ENCODE measurements around the gene NBEAL2.

Gene NBEAL2

DNA sequence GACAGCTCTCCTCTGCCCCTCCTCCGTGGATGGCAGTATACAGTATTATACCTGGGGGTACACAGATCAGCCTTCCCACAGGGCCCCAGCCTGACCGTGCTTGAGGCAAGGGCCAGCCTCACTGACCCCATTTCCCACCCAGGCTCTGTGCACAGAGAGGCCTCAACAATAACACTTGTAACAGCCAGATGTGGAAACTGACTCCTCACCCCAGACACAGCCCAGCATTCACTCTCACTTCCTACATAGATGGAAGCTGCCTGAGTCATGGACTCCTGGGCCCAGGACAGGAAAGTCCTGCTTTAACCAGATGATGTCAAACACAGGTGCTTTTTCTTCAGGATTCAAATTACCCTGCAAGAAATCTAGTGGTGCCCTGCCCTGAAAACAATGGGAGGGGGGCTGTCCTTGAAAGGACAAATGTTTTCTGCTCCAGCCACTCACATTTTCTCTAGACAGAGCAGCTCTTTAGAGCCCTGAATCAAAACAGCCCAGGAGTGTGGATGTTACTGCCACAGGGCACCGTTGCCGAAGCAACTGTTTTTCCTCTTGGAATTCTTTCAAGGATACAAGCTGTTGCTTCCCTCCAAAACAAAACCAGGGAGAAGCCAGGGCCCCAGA, 19.3 kb upstream of the NBEAL2 start:
- H3K36me3 ChIP-seq (ENCODE audit: insufficient read depth, low read length): peaks cover 24% of the 10 kb centered on the region
- no peaks in the 10 kb centered on the region for H3K27me3 ChIP-seq (ENCODE audit: insufficient read depth, low read length)
- H3K9me3 ChIP-seq (ENCODE audit: low read length): no peaks in the 10 kb centered on the region
- no peak for TF ChIP-seq CTCF (IDR thresholded peaks at IDR 0.05; ENCODE audit: low read length)
- no peak for TF ChIP-seq EZH2 (IDR thresholded peaks at IDR 0.05; ENCODE audit: borderline replicate concordance, low read length)
- H3F3A ChIP-seq (ENCODE audit: insufficient read depth, low read length): no peaks in the 10 kb centered on the region
- H3K4me1 ChIP-seq (ENCODE audit: insufficient read depth, low read length, severe bottlenecking): peaks cover 66% of the 10 kb centered on the region
- no peaks in the 10 kb centered on the region for H3K9me2 ChIP-seq (ENCODE audit: low read depth, low read length)
- no peak overlapping the region; the same call in 1 of the 2 replicates for H3K9ac ChIP-seq (ENCODE audit: low read length)
- H3K27ac ChIP-seq (ENCODE audit: low read depth, low read length, poor library complexity, severe bottlenecking): peak overlapping the region; percentile 20
- H3K4me3 ChIP-seq (ENCODE audit: low read depth, low read length, poor library complexity, severe bottlenecking): no peak overlapping the region
- H4K20me1 ChIP-seq (ENCODE audit: insufficient read depth, low read length): no peaks in the 10 kb centered on the region
- H3K79me2 ChIP-seq (ENCODE audit: insufficient read depth, low read length): peaks cover 82% of the 10 kb centered on the region
- no peak overlapping the region for H2AFZ ChIP-seq (ENCODE audit: low read length)
- no peak overlapping the region for H3K4me2 ChIP-seq (ENCODE audit: low read length)

DNA sequence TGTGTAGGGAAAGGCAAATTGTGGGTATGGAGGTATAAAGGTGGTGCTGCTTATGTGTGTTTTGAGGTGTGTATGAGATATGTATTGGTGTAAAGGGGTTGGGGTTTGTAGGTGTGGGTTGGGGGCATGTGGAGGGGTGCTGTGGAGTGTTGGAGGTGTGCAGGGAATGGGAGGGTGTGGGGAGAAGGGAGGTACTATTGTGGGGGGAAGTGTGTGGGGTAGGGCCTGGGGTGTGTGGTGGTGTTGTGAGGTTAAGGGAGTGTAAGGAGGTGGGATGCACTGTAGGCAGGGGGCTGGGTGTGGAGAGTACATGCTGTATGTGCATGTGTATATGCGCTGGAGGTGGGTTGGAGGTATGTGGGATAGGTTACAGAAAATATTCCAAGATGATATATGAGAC, 18.6 kb upstream of the NBEAL2 start:
- peaks cover 66% of the 10 kb centered on the region for H3K4me1 ChIP-seq (ENCODE audit: insufficient read depth, low read length, severe bottlenecking)
- H3K4me3 ChIP-seq (ENCODE audit: low read depth, low read length, poor library complexity, severe bottlenecking): no peak overlapping the region
- H2AFZ ChIP-seq (ENCODE audit: low read length): no peak overlapping the region
- no peaks in the 10 kb centered on the region for H3K27me3 ChIP-seq (ENCODE audit: insufficient read depth, low read length)
- no peak overlapping the region for H3K27ac ChIP-seq (ENCODE audit: low read depth, low read length, poor library complexity, severe bottlenecking)
- peaks cover 29% of the 10 kb centered on the region for H3K36me3 ChIP-seq (ENCODE audit: insufficient read depth, low read length)
- no peak overlapping the region for H3K4me2 ChIP-seq (ENCODE audit: low read length)
- no peaks in the 10 kb centered on the region for H4K20me1 ChIP-seq (ENCODE audit: insufficient read depth, low read length)
- H3K9ac ChIP-seq (ENCODE audit: low read length): no peak overlapping the region
- no peaks in the 10 kb centered on the region for H3K9me3 ChIP-seq (ENCODE audit: low read length)
- TF ChIP-seq EZH2 (IDR thresholded peaks at IDR 0.05; ENCODE audit: borderline replicate concordance, low read length) (no peak), CTCF (IDR thresholded peaks at IDR 0.05; ENCODE audit: low read length) (no peak)
- H3F3A ChIP-seq (ENCODE audit: insufficient read depth, low read length): no peaks in the 10 kb centered on the region
- peaks cover 80% of the 10 kb centered on the region for H3K79me2 ChIP-seq (ENCODE audit: insufficient read depth, low read length)
- no peaks in the 10 kb centered on the region for H3K9me2 ChIP-seq (ENCODE audit: low read depth, low read length)

DNA sequence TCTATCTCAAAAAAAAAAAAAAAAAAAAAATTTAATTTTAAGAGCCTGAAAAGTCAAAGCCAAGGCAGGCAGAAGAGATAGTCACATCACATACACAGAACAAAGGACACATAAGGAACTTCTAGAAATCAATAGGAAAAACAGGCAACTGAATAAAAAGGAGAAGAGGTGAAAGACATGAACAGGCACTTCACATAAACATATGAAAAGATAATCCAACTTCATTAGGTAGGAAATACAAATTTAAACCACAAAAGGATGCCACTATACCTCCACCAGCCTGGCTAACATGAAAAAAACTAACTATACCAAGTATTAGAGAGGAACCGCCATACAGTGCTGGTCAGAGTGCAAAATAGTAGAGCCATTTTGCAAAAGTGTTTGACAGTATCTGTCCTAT, 17.0 kb upstream of the NBEAL2 start:
- H3F3A ChIP-seq (ENCODE audit: insufficient read depth, low read length): no peaks in the 10 kb centered on the region
- no peak overlapping the region for H3K9ac ChIP-seq (ENCODE audit: low read length)
- no peaks in the 10 kb centered on the region for H3K9me2 ChIP-seq (ENCODE audit: low read depth, low read length)
- no peak for TF ChIP-seq EZH2 (IDR thresholded peaks at IDR 0.05; ENCODE audit: borderline replicate concordance, low read length)
- no peak for TF ChIP-seq CTCF (IDR thresholded peaks at IDR 0.05; ENCODE audit: low read length)
- no peaks in the 10 kb centered on the region for H3K9me3 ChIP-seq (ENCODE audit: low read length)
- no peak overlapping the region for H2AFZ ChIP-seq (ENCODE audit: low read length)
- H3K4me3 ChIP-seq (ENCODE audit: low read depth, low read length, poor library complexity, severe bottlenecking): no peak overlapping the region
- no peaks in the 10 kb centered on the region for H3K27me3 ChIP-seq (ENCODE audit: insufficient read depth, low read length)
- H3K79me2 ChIP-seq (ENCODE audit: insufficient read depth, low read length): peaks cover 80% of the 10 kb centered on the region
- peaks cover 66% of the 10 kb centered on the region for H3K4me1 ChIP-seq (ENCODE audit: insufficient read depth, low read length, severe bottlenecking)
- H3K4me2 ChIP-seq (ENCODE audit: low read length): no peak overlapping the region
- no peak overlapping the region for H3K27ac ChIP-seq (ENCODE audit: low read depth, low read length, poor library complexity, severe bottlenecking)
- H4K20me1 ChIP-seq (ENCODE audit: insufficient read depth, low read length): no peaks in the 10 kb centered on the region
- H3K36me3 ChIP-seq (ENCODE audit: insufficient read depth, low read length): peaks cover 30% of the 10 kb centered on the region
